Lower leg skin (tissue), 4 donors: Measurements from ENCODE around the gene COTL1. TPM values are rescaled to one million over a fixed set of nuclear protein-coding genes. Genes with fewer than 3 reads are reported as not detected.

Source experiments
- DNase-seq, 2 donors: peaks; one replicate each; pipeline ENCODE4 v3.0.0-alpha.2; 2019; ENCODE audit warnings: low spot score in 2 of 2
- H3K4me3 ChIP-seq: fragments of 200-600 bp; sonication (generic); 2 replicates; pipeline ENCODE4 v1.5.1; 2017; ENCODE audit warnings: mild to moderate bottlenecking, low read depth; ENCODE audit not compliant: poor library complexity, severe bottlenecking
- CTCF ChIP-seq, 3 donors: fragments of 450-650 bp; IDR thresholded peaks; one replicate each; pipeline ENCODE4 v1.5.1; 2016; ENCODE audit warnings: antibody characterized with exemption in 3 of 3, mild to moderate bottlenecking in 3 of 3, moderate library complexity in 2 of 3
- POLR2A ChIP-seq, 2 donors: fragments of 450-650 bp; IDR thresholded peaks; one replicate each; pipeline ENCODE4 v1.6.1; 2016 to 2017; ENCODE audit warnings: antibody characterized with exemption in 2 of 2, mild to moderate bottlenecking in 1 of 2, moderate library complexity in 1 of 2
- WGBS, 2 donors: methylation state at CpG; one replicate each; pipeline ENCODE4 v1.1.5; 2018; 5-methylcytosine and 5-hydroxymethylcytosine counted together
- intact Hi-C: fragments of 100-400 bp; cut with DNase I; formaldehyde crosslinking; loops from one replicate; pipeline ENCODE4 v1.15.0; 2023; ENCODE audit warnings: low total_unique reads
- total RNA-seq, 4 donors: library from RNA; depleted of rRNA; stranded (reverse); fragments of >200 nt; gene quantifications; one replicate each; pipeline ENCODE4 v1.1.0, GENCODE V29; 2016

COTL1 gene
- total RNA-seq, 4 donors from 2014 or later = 6.5 to 25.7 (median 9.8) TPM

GRCh38 chr16:84583995-84584394 lies 33.9 kb downstream of the COTL1 start:
- TF ChIP-seq POLR2A (IDR thresholded peaks at IDR 0.05) (no peak), CTCF (IDR thresholded peaks at IDR 0.05) (no peak)
- WGBS, 2 donors = 80 to 87% methylated on average over 12 to 15 of the region's 15 CpGs
- intact Hi-C loops = no loop called here
- no peak overlapping the region for H3K4me3 ChIP-seq
- DNase-seq = no peak

- DNase-seq = no peak
- 71 to 78% methylated on average over 11 of the region's 11 CpGs for WGBS, 2 donors
- H3K4me3 ChIP-seq = no peak overlapping the region
- intact Hi-C loops = no loop called here
- TF ChIP-seq CTCF (IDR thresholded peaks at IDR 0.05) (no peak), POLR2A (IDR thresholded peaks at IDR 0.05) (no peak)
These were observed 34.8 kb downstream of the COTL1 start for GRCh38 chr16:84582958-84583516.

- TF ChIP-seq POLR2A (IDR thresholded peaks at IDR 0.05) (no peak), CTCF (IDR thresholded peaks at IDR 0.05) (no peak)
- H3K4me3 ChIP-seq = no peak overlapping the region
- 89 to 94% methylated on average over 8 of the region's 8 CpGs for WGBS, 2 donors
- intact Hi-C loops = no loop called here
- DNase-seq = no peak
These were observed 36.7 kb downstream of the COTL1 start for GRCh38 chr16:84581158-84581557.

- no peak overlapping the region for H3K4me3 ChIP-seq
- intact Hi-C loops = no loop called here
- DNase-seq = no peak
- TF ChIP-seq CTCF (IDR thresholded peaks at IDR 0.05) = no peak
- TF ChIP-seq POLR2A (IDR thresholded peaks at IDR 0.05) = no peak
- WGBS, 2 donors = 93 to 98% methylated on average over 11 of the region's 11 CpGs
These were observed 37.9 kb downstream of the COTL1 start for GRCh38 chr16:84579936-84580335.

- no peak overlapping the region for H3K4me3 ChIP-seq
- TF ChIP-seq POLR2A (IDR thresholded peaks at IDR 0.05) = no peak
- TF ChIP-seq CTCF (IDR thresholded peaks at IDR 0.05) = no peak
- intact Hi-C loops = no loop called here
- no peak for DNase-seq
- WGBS, 2 donors = 88 to 89% methylated on average over 6 of the region's 6 CpGs
These were observed 39.2 kb downstream of the COTL1 start for GRCh38 chr16:84578538-84579126.
